GM18507 (cell line): ENCODE data around the gene CUBN.

Experiments
- DNase-seq: peaks from one replicate; pipeline ENCODE4 v3.0.0; 2011; ENCODE audit warnings: low read depth; ENCODE audit not compliant: insufficient read length; ENCODE audit errors: extremely low spot score
- FAIRE-seq: peaks from 2 replicates; lab custom pipeline; 2011; peaks lifted over from hg19 to GRCh38; lab: Jason Lieb, UNC

The CUBN gene

GRCh38 chr10:16909271-16909767, 220.3 kb downstream of the CUBN start:
- no peak for FAIRE-seq
- no peak for DNase-seq

- DNase-seq = no peak
- no peak for FAIRE-seq
Measured at GRCh38 chr10:16907687-16908086, 221.9 kb downstream of the CUBN start.

- FAIRE-seq = no peak
- DNase-seq = no peak
Measured at GRCh38 chr10:16905320-16905719, 224.3 kb downstream of the CUBN start.

- no peak for FAIRE-seq
- no peak for DNase-seq
Measured at GRCh38 chr10:16904639-16905061, 225.0 kb downstream of the CUBN start.

- FAIRE-seq (no peak), DNase-seq (no peak)
Measured at GRCh38 chr10:16904049-16904448, 225.6 kb downstream of the CUBN start.

GRCh38 chr10:16902606-16903005, 227.0 kb downstream of the CUBN start:
- DNase-seq = no peak
- no peak for FAIRE-seq

- FAIRE-seq (no peak), DNase-seq (no peak)
Measured at GRCh38 chr10:16901106-16901505, 228.5 kb downstream of the CUBN start.

GRCh38 chr10:16896993-16897392, 232.6 kb downstream of the CUBN start:
- DNase-seq (no peak), FAIRE-seq (no peak)

- FAIRE-seq = no peak
- DNase-seq = no peak
Measured at GRCh38 chr10:16894821-16895220, 234.8 kb downstream of the CUBN start.

GRCh38 chr10:16893664-16894063, 235.9 kb downstream of the CUBN start:
- DNase-seq = no peak
- no peak for FAIRE-seq

- FAIRE-seq (no peak), DNase-seq (no peak)
Measured at GRCh38 chr10:16891375-16892313, 238.0 kb downstream of the CUBN start.

- no peak for FAIRE-seq
Measured at GRCh38 chr10:16890691-16891090, 238.9 kb downstream of the CUBN start.

GRCh38 chr10:16887565-16887964, 242.0 kb downstream of the CUBN start:
- DNase-seq (no peak), FAIRE-seq (no peak)

More at GRCh38 chr10:16890691-16891090, 238.9 kb downstream of the CUBN start:
- DNase-seq = no peak

GRCh38 chr10:16886031-16886430, 243.6 kb downstream of the CUBN start:
- FAIRE-seq (no peak), DNase-seq (no peak)

- FAIRE-seq (no peak), DNase-seq (no peak)
Measured at GRCh38 chr10:16884497-16884896, 245.1 kb downstream of the CUBN start.

- FAIRE-seq (no peak), DNase-seq (no peak)
Measured at GRCh38 chr10:16883084-16883483, 246.5 kb downstream of the CUBN start.

- no peak for FAIRE-seq
- no peak for DNase-seq
Measured at GRCh38 chr10:16870331-16870730, 259.3 kb downstream of the CUBN start.

- FAIRE-seq (no peak), DNase-seq (no peak)
Measured at GRCh38 chr10:16867990-16868389, 261.6 kb downstream of the CUBN start.

- FAIRE-seq (no peak), DNase-seq (no peak)
Measured at GRCh38 chr10:16867556-16867955, 262.1 kb downstream of the CUBN start.

GRCh38 chr10:16866541-16867275, 262.9 kb downstream of the CUBN start:
- FAIRE-seq (no peak), DNase-seq (no peak)
